Tibial artery (tissue), 4 donors: Measurements from ENCODE around the gene GAB2.

Experiments
- DNase-seq, 2 donors: peaks; one replicate each; pipeline ENCODE4 v3.0.0-alpha.2; 2019
- H3K27ac ChIP-seq, 2 donors: fragments of 200-600 bp; sonication (generic) in 1 of 2; 1 replicate in 1 of 2; 2 replicates in 1 of 2; pipeline ENCODE4 v1.5.1; 2018 to 2019; ENCODE audit warnings: mild to moderate bottlenecking in 1 of 2
- H3K27me3 ChIP-seq, 2 donors: fragments of 200-600 bp; sonication (generic) in 1 of 2; one replicate each; pipeline versions ENCODE4 v1.5.1 to v1.6.0; 2016 to 2019
- H3K36me3 ChIP-seq, 3 donors: fragments of 200-600 bp; sonication (generic) in 2 of 3; one replicate each; pipeline ENCODE4 v1.5.1; 2016 to 2019; ENCODE audit warnings: mild to moderate bottlenecking in 2 of 3
- H3K4me1 ChIP-seq, 4 donors: fragments of 200-600 bp; sonication (generic) in 2 of 4; 1 replicate in 3 of 4; 2 replicates in 1 of 4; pipeline ENCODE4 v1.5.1; 2016 to 2019
- H3K4me3 ChIP-seq, 2 donors: fragments of 200-600 bp; sonication (generic) in 1 of 2; 1 replicate in 1 of 2; 2 replicates in 1 of 2; pipeline ENCODE4 v1.5.1; 2018 to 2019; ENCODE audit warnings: mild to moderate bottlenecking in 2 of 2
- H3K9me3 ChIP-seq, 3 donors: fragments of 200-600 bp; sonication (generic) in 1 of 3; one replicate each; pipeline ENCODE4 v1.5.1; 2016 to 2019
- intact Hi-C: fragments of 100-400 bp; cut with DNase I; formaldehyde crosslinking; loops from one replicate; pipeline ENCODE4 v1.15.0; 2023; ENCODE audit warnings: low total_unique reads
- TF ChIP-seq, protein P1 (sequence below), 2 experiments: fragments of 200-600 bp in 1 of 2; fragments of 450-650 bp in 1 of 2; IDR thresholded peaks; one replicate each; pipeline ENCODE4 v1.5.1; 2017 to 2019; ENCODE audit warnings: antibody characterized with exemption in 2 of 2, mild to moderate bottlenecking in 1 of 2, moderate library complexity in 1 of 2

Gene GAB2

DNA sequence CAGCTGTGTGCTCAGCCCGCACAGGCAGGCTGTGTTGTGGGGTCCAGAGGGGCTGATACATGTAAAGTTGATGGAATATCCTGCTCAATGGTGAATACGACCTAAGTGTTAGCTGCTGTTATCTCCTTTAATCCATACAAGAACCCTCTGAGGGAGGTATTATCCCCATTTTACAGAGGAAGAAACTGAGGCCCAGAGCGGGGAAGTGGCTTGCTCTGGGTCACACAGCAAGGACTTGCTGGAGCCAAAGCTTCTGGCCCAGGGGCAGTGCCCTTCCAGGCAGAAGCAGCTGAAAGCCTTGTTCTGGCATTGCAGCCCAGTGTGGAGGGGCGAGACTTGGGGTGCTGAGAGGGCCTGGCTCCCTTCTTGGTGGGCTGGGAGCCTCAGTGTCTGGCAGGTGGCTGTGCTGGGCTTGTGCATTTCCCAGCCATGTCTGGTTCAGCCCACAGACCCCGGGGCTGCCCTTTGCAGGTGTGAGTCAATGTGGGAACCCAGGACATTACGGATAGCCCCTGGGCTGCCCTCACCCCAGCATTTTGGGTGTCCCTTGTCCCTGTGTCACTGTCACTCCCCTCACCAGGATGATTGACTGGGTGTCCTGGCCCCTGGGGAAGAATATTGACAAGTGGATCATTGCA, 218.5 kb downstream of the GAB2 start:
- Histone ChIP-seq H3K4me3 (no peak overlapping the region), H3K36me3 (peaks cover 30 to 70% (median 56%) of the 10 kb centered on the region in 3 donors), H3K9me3 (no peaks in the 10 kb centered on the region), H3K27ac (no peak overlapping the region), H3K27me3 (no peaks in the 10 kb centered on the region), H3K4me1 (peaks cover 0 to 28% (median 9%) of the 10 kb centered on the region in 4 donors)
- DNase-seq, result no peak
- TF ChIP-seq, protein P1, sequence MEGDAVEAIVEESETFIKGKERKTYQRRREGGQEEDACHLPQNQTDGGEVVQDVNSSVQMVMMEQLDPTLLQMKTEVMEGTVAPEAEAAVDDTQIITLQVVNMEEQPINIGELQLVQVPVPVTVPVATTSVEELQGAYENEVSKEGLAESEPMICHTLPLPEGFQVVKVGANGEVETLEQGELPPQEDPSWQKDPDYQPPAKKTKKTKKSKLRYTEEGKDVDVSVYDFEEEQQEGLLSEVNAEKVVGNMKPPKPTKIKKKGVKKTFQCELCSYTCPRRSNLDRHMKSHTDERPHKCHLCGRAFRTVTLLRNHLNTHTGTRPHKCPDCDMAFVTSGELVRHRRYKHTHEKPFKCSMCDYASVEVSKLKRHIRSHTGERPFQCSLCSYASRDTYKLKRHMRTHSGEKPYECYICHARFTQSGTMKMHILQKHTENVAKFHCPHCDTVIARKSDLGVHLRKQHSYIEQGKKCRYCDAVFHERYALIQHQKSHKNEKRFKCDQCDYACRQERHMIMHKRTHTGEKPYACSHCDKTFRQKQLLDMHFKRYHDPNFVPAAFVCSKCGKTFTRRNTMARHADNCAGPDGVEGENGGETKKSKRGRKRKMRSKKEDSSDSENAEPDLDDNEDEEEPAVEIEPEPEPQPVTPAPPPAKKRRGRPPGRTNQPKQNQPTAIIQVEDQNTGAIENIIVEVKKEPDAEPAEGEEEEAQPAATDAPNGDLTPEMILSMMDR (IDR thresholded peaks at IDR 0.05), result no peak
- intact Hi-C loops, result no loop called here

DNA sequence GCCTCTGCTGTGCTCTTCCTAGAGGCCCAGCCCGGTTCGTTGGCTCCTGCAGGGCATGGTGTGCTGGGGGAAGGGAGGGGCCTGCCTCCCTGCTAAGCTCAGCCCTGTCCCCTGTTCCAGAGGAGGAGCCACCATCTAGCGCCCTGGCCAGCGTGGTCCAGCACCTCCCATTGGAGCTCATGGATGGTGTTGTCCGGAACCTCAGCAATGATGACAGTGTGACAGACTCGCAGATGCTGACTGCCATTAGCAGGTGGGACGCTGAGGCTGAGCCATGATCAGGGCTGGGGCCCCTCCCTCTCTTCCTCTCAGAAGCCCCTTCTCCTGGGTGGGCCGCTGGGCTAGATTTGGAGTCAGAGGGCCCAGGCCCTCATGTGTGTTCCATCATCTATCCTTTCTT, 219.8 kb downstream of the GAB2 start:
- peaks cover 0 to 41% (median 22%) of the 10 kb centered on the region in 4 donors for H3K4me1 ChIP-seq
- no peak overlapping the region for H3K4me3 ChIP-seq
- H3K36me3 ChIP-seq, result peaks cover 30 to 65% (median 49%) of the 10 kb centered on the region in 3 donors
- intact Hi-C loops, result no loop called here
- TF ChIP-seq, protein P1 (IDR thresholded peaks at IDR 0.05), result no peak
- no peaks in the 10 kb centered on the region for H3K27me3 ChIP-seq
- peak in 1 of 2 donors; percentile 59 for DNase-seq
- no peak overlapping the region for H3K27ac ChIP-seq
- no peaks in the 10 kb centered on the region for H3K9me3 ChIP-seq

DNA sequence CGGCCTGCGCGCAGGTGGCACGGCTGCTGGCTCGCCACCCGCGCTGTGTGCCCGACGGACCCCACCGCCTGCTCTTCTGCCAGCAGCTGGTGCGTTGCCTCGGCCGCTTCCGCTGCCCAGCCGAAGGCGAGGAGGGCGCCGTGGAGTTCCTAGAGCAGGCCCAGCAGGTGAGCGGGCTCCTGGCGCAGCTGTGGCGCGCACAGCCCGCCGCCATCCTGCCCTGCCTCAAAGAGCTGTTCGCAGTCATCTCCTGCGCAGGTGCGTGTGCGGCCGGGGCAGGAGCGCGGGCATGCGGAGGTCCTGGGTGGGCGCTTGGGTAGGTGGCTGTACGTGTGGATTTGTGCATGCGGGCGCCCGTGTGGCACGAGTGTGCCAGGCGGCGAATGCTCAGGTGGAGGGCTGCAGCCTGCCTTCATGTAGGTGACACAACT, 220.9 kb downstream of the GAB2 start:
- Histone ChIP-seq H3K4me1 (peaks cover 0 to 52% (median 31%) of the 10 kb centered on the region in 4 donors), H3K36me3 (peaks cover 30 to 57% (median 42%) of the 10 kb centered on the region in 3 donors), H3K27ac (no peak overlapping the region), H3K27me3 (no peaks in the 10 kb centered on the region), H3K4me3 (no peak overlapping the region), H3K9me3 (no peaks in the 10 kb centered on the region)
- no peak for DNase-seq
- TF ChIP-seq, protein P1 (IDR thresholded peaks at IDR 0.05), result no peak
- intact Hi-C loops, result no loop called here

DNA sequence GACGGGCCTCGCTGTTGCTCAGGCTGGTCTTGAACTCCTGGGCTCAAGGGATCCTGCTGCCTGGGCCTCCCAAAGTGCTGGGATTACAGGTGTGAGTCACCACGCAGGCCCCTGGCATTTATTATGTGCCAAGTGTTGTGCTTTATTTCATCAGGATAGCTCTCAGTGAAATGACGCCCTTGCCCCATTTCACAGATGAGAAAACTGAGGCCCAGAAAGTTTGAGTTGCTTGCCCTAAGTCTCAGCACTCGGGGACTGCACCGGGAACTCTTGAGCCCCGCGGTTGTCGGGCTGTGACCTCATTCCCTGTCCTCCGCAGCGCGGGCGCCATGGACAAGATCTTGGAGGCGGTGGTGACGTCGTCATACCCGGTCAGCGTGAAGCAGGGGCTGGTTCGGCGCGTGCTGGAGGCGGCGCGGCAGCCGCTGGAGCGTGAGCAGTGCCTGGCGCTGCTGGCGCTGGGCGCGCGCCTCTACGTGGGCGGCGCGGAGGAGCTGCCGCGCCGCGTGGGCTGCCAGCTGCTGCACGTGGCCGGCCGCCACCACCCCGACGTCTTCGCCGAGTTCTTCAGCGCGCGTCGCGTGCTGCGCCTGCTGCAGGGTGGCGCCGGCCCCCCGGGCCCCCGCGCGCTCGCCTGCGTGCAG, 221.6 kb downstream of the GAB2 start:
- Histone ChIP-seq H3K36me3 (peaks cover 26 to 51% (median 36%) of the 10 kb centered on the region in 3 donors), H3K27me3 (no peaks in the 10 kb centered on the region), H3K4me3 (no peak overlapping the region), H3K9me3 (no peaks in the 10 kb centered on the region), H3K27ac (peak overlapping the region in 1 of 2 donors; percentile 92), H3K4me1 (peaks cover 0 to 59% (median 34%) of the 10 kb centered on the region in 4 donors)
- no peak for DNase-seq
- TF ChIP-seq, protein P1 (IDR thresholded peaks at IDR 0.05), result no peak
- intact Hi-C loops, result no loop called here

DNA sequence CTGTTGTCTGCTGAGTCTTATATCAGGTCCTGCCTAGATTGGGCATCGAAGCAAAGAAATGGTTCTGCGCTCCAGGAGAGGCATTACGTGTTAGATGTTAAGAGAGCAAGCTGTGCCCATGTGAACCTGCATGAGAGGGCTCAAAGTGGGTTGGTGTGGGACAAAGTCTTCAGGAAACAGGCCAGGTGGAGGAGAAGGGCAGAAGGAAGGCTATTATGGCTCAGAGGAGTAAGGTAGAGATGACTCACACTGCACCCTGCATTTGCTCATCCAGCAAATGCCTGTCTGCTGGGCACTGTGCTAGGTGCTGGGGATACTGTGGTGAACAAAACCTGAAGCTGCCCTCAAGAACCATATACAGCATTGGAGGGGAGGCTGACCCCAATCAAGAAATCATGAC, 223.1 kb downstream of the GAB2 start:
- peaks cover 13 to 35% (median 20%) of the 10 kb centered on the region in 3 donors for H3K36me3 ChIP-seq
- no peaks in the 10 kb centered on the region for H3K27me3 ChIP-seq
- peaks cover 0 to 74% (median 49%) of the 10 kb centered on the region in 4 donors for H3K4me1 ChIP-seq
- peak overlapping the region; percentile 66 to 92 for H3K27ac ChIP-seq
- TF ChIP-seq, protein P1 (IDR thresholded peaks at IDR 0.05), result no peak
- H3K4me3 ChIP-seq, result no peak overlapping the region
- no peaks in the 10 kb centered on the region for H3K9me3 ChIP-seq
- peak in 1 of 2 donors; percentile 35 for DNase-seq
- intact Hi-C loops, result no loop called here
